Endothelial cell (in vitro differentiated cells): ENCODE data around the gene PRSS53. TPM values are rescaled to one million over a fixed set of nuclear protein-coding genes. Genes with fewer than 3 reads are reported as not detected.

ENCODE experiments used
- DNase-seq: peaks from one replicate; pipeline ENCODE4 v3.0.0; 2021; ENCODE audit warnings: low spot score
- H3K27ac Mint-ChIP-seq: one replicate; pipeline ENCODE4 v1.8.0; 2021; ENCODE audit warnings: mixed read lengths, inconsistent platforms; ENCODE audit not compliant: unreplicated experiment
- H3K27me3 Mint-ChIP-seq: one replicate; pipeline ENCODE4 v1.8.0; 2021; ENCODE audit warnings: mild to moderate bottlenecking, moderate library complexity, mixed read lengths, inconsistent platforms; ENCODE audit not compliant: unreplicated experiment
- H3K36me3 Mint-ChIP-seq: one replicate; pipeline ENCODE4 v1.8.0; 2021; ENCODE audit warnings: mild to moderate bottlenecking, low read depth, mixed read lengths, inconsistent platforms; ENCODE audit not compliant: unreplicated experiment
- H3K4me1 Mint-ChIP-seq: one replicate; pipeline ENCODE4 v1.8.0; 2021; ENCODE audit warnings: mild to moderate bottlenecking, mixed read lengths, inconsistent platforms; ENCODE audit not compliant: unreplicated experiment
- H3K4me3 Mint-ChIP-seq: one replicate; pipeline ENCODE4 v1.8.0; 2021; ENCODE audit warnings: mild to moderate bottlenecking, mixed read lengths, inconsistent platforms; ENCODE audit not compliant: unreplicated experiment
- H3K9me3 Mint-ChIP-seq: one replicate; pipeline ENCODE4 v1.8.0; 2021; ENCODE audit warnings: mixed read lengths, inconsistent platforms; ENCODE audit not compliant: unreplicated experiment
- total RNA-seq: library from RNA; stranded (reverse); fragmentation: NEBNext Ultra II Directional; extraction: Animal tissue kit (Norgen Biotek cat#: 25700); gene quantifications from one replicate; pipeline ENCODE4 v1.2.1, GENCODE V29; 2021; ENCODE audit not compliant: unreplicated experiment
- TF ChIP-seq, protein P1 (sequence below): fragments of 200-600 bp; sonication (generic); IDR thresholded peaks from one replicate; pipeline ENCODE4 v1.5.0; 2021; ENCODE audit warnings: antibody characterized with exemption; ENCODE audit not compliant: unreplicated experiment

PRSS53 gene
- total RNA-seq, 1 donor from 2014 or later: 1.8 TPM

GRCh38 chr16:31087481-31087880, 1.3 kb downstream of the PRSS53 start:
- Mint-ChIP-seq H3K4me1 (no peaks in the 10 kb centered on the region), H3K9me3 (no peaks in the 10 kb centered on the region), H3K4me3 (no peak overlapping the region), H3K27me3 (peaks cover 28% of the 10 kb centered on the region), H3K27ac (no peak overlapping the region), H3K36me3 (peaks cover 11% of the 10 kb centered on the region)
- no peak for DNase-seq
- TF ChIP-seq, protein P1, sequence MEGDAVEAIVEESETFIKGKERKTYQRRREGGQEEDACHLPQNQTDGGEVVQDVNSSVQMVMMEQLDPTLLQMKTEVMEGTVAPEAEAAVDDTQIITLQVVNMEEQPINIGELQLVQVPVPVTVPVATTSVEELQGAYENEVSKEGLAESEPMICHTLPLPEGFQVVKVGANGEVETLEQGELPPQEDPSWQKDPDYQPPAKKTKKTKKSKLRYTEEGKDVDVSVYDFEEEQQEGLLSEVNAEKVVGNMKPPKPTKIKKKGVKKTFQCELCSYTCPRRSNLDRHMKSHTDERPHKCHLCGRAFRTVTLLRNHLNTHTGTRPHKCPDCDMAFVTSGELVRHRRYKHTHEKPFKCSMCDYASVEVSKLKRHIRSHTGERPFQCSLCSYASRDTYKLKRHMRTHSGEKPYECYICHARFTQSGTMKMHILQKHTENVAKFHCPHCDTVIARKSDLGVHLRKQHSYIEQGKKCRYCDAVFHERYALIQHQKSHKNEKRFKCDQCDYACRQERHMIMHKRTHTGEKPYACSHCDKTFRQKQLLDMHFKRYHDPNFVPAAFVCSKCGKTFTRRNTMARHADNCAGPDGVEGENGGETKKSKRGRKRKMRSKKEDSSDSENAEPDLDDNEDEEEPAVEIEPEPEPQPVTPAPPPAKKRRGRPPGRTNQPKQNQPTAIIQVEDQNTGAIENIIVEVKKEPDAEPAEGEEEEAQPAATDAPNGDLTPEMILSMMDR: no peak

- peaks cover 15% of the 10 kb centered on the region for H3K36me3 Mint-ChIP-seq
- peaks cover 2% of the 10 kb centered on the region for H3K4me1 Mint-ChIP-seq
- no peaks in the 10 kb centered on the region for H3K9me3 Mint-ChIP-seq
These were observed 2.2 kb downstream of the PRSS53 start for GRCh38 chr16:31086629-31086906.

GRCh38 chr16:31085873-31086628, 2.7 kb downstream of the PRSS53 start:
- DNase-seq: no peak
- Mint-ChIP-seq H3K36me3 (peaks cover 15% of the 10 kb centered on the region), H3K9me3 (no peaks in the 10 kb centered on the region), H3K4me1 (peaks cover 2% of the 10 kb centered on the region), H3K27ac (no peak overlapping the region), H3K4me3 (peak overlapping the region; percentile 60), H3K27me3 (peaks cover 25% of the 10 kb centered on the region)
- TF ChIP-seq, protein P1: no peak

More at GRCh38 chr16:31086629-31086906, 2.2 kb downstream of the PRSS53 start:
- DNase-seq: no peak
- H3K27ac Mint-ChIP-seq: no peak overlapping the region
- TF ChIP-seq, protein P1: no peak
- peaks cover 30% of the 10 kb centered on the region for H3K27me3 Mint-ChIP-seq
- H3K4me3 Mint-ChIP-seq: no peak overlapping the region

DNA sequence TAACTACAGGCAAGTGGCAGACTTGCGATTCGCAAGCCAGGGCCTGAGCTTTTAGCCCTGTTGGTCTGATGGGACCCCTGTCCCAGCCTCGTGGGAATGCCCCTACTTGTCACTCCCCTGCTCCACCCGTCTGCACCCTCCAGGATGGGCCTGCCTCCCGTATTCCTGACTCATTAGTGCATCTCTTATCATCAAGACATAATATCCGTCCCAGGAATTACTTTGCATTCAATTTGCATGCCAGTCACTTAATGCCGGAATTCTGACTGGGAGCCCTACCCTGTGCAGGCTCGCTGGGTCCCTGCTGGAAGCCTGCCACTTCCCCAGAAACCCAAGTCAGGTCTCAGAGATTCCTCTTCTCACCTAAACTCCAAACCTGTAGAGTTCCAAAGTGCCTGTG, 3.3 kb downstream of the PRSS53 start:
- H3K27ac Mint-ChIP-seq: peak overlapping the region; percentile 39
- no peak overlapping the region for H3K4me3 Mint-ChIP-seq
- H3K9me3 Mint-ChIP-seq: no peaks in the 10 kb centered on the region
- DNase-seq: no peak
- peaks cover 2% of the 10 kb centered on the region for H3K4me1 Mint-ChIP-seq
- TF ChIP-seq, protein P1: no peak
- H3K36me3 Mint-ChIP-seq: peaks cover 20% of the 10 kb centered on the region
- H3K27me3 Mint-ChIP-seq: peaks cover 21% of the 10 kb centered on the region

DNA sequence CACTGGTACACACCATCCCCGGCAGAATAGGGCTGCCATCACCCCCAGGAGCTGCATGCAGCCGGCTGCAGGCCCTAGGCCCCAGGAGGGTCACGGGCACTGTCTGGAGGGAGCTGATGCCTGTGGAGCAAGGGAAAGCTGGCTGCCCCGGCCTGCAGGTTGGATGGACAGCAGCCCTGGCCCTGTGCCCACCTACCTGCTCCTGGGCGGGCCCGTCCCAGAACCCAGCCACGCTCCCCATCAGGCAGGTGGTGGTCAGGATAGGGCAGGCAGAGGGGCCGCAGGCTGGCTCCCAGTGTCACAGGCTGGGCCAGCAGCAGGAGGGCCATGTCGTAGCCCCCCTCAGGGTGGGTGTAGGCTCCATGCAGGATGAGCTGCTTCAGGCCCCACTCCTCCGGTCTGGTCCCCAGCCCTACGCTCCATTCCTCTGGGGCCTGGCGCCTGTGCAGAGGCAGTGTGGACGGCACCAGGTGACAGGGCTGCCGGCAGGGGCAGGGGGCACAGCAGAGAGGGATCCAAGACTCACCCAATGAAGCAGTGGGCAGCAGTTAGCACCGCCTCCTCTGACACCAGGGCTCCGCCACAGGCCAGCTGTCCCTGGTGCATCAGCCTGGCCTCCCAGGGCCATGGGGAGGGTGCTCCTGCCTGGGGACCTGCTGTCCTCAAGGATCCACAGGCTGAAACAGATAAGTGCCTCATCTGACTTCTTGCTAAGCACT, 4.0 kb downstream of the PRSS53 start:
- Mint-ChIP-seq H3K27me3 (peaks cover 21% of the 10 kb centered on the region), H3K4me1 (peaks cover 2% of the 10 kb centered on the region), H3K36me3 (peaks cover 20% of the 10 kb centered on the region), H3K4me3 (no peak overlapping the region), H3K9me3 (no peaks in the 10 kb centered on the region), H3K27ac (no peak overlapping the region)
- TF ChIP-seq, protein P1: no peak
- DNase-seq: no peak
